ENCODE measurements around the gene TMEM39A. TPM values are rescaled to one million over a fixed set of nuclear protein-coding genes. Genes with fewer than 3 reads are reported as not detected.

TMEM39A gene
- total RNA-seq (10 to 100 TPM; 65.8 to 70.6 TPM), total RNA-seq (38.1 to 40.0 reads per million in 2 donors)

- H3K4me3 Mint-ChIP-seq = peak within 1 kb of the TSS; percentile 94
- H3K4me1 Mint-ChIP-seq = peaks cover 25% of the 10 kb centered on the region
- ATAC-seq = peak; percentile 87
Observed at GRCh38 chr3:119463171-119464169, at the start of gene TMEM39A. Gene TMEM39A (minus strand): TSS chr3:119463615. CDS start chr3:119462074, 1,541 bp downstream.

GRCh38 chr3:119510690-119511089 lies 47.3 kb upstream of the TMEM39A start:
- Mint-ChIP-seq H3K4me3 (no peak overlapping the region), H3K27ac (no peak overlapping the region)

More at GRCh38 chr3:119463171-119464169, at the start of gene TMEM39A:
- H3K36me3 Mint-ChIP-seq (ENCODE audit: low read depth) = no peaks in the 10 kb centered on the region
- DNase-seq = peak; percentile 97 to 98 (median 97)
- H3K27me3 Mint-ChIP-seq = no peaks in the 10 kb centered on the region
- no peaks in the 10 kb centered on the region for H3K9me3 ChIP-seq (ENCODE audit: control insufficient read depth, low read length, poor library complexity, severe bottlenecking)
- H3K27ac Mint-ChIP-seq = peak within 1 kb of the TSS; percentile 93

GRCh38 chr3:119508172-119508845 lies 44.9 kb upstream of the TMEM39A start:
- DNase-seq (no peak), ATAC-seq (no peak)
- Mint-ChIP-seq H3K4me1 (peaks cover 26% of the 10 kb centered on the region), H3K27ac (no peak overlapping the region), H3K36me3 (ENCODE audit: low read depth) (peaks cover 18% of the 10 kb centered on the region), H3K27me3 (no peaks in the 10 kb centered on the region), H3K4me3 (no peak overlapping the region)
- no peaks in the 10 kb centered on the region for H3K9me3 ChIP-seq (ENCODE audit: control insufficient read depth, low read length, poor library complexity, severe bottlenecking)

More at GRCh38 chr3:119510690-119511089, 47.3 kb upstream of the TMEM39A start:
- Mint-ChIP-seq H3K27me3 (no peaks in the 10 kb centered on the region), H3K4me1 (peaks cover 22% of the 10 kb centered on the region), H3K36me3 (ENCODE audit: low read depth) (peaks cover 14% of the 10 kb centered on the region)
- no peak for ATAC-seq
- no peaks in the 10 kb centered on the region for H3K9me3 ChIP-seq (ENCODE audit: control insufficient read depth, low read length, poor library complexity, severe bottlenecking)
- DNase-seq = no peak

GRCh38 chr3:119507404-119507803 lies 44.0 kb upstream of the TMEM39A start:
- peak overlapping the region; percentile 77 for H3K4me3 Mint-ChIP-seq
- H3K27me3 Mint-ChIP-seq = no peaks in the 10 kb centered on the region
- ATAC-seq (no peak), DNase-seq (no peak)
- peak overlapping the region; percentile 93 for H3K27ac Mint-ChIP-seq
- H3K4me1 Mint-ChIP-seq = peaks cover 26% of the 10 kb centered on the region
- no peaks in the 10 kb centered on the region for H3K9me3 ChIP-seq (ENCODE audit: control insufficient read depth, low read length, poor library complexity, severe bottlenecking)
- peaks cover 13% of the 10 kb centered on the region for H3K36me3 Mint-ChIP-seq (ENCODE audit: low read depth)

- no peaks in the 10 kb centered on the region for H3K9me3 ChIP-seq (ENCODE audit: control insufficient read depth, low read length, poor library complexity, severe bottlenecking)
- Mint-ChIP-seq H3K27ac (peak overlapping the region; percentile 93), H3K4me1 (peaks cover 26% of the 10 kb centered on the region), H3K36me3 (ENCODE audit: low read depth) (peaks cover 13% of the 10 kb centered on the region), H3K4me3 (peak overlapping the region; percentile 77), H3K27me3 (no peaks in the 10 kb centered on the region)
- ATAC-seq (no peak), DNase-seq (no peak)
Observed at GRCh38 chr3:119506631-119507030, 43.2 kb upstream of the TMEM39A start.

- ATAC-seq (no peak), DNase-seq (no peak)
- Mint-ChIP-seq H3K4me1 (peaks cover 18% of the 10 kb centered on the region), H3K36me3 (ENCODE audit: low read depth) (peaks cover 4% of the 10 kb centered on the region), H3K27me3 (no peaks in the 10 kb centered on the region), H3K27ac (peak overlapping the region; percentile 98), H3K4me3 (no peak overlapping the region)
- no peaks in the 10 kb centered on the region for H3K9me3 ChIP-seq (ENCODE audit: control insufficient read depth, low read length, poor library complexity, severe bottlenecking)
Observed at GRCh38 chr3:119500901-119501300, 37.5 kb upstream of the TMEM39A start.

GRCh38 chr3:119500265-119500664 lies 36.9 kb upstream of the TMEM39A start:
- peak overlapping the region; percentile 98 for H3K27ac Mint-ChIP-seq
- peaks cover 18% of the 10 kb centered on the region for H3K4me1 Mint-ChIP-seq
- ATAC-seq = no peak
- peak overlapping the region; percentile 63 for H3K4me3 Mint-ChIP-seq
- H3K27me3 Mint-ChIP-seq = no peaks in the 10 kb centered on the region
- H3K36me3 Mint-ChIP-seq (ENCODE audit: low read depth) = peaks cover 4% of the 10 kb centered on the region
- no peaks in the 10 kb centered on the region for H3K9me3 ChIP-seq (ENCODE audit: control insufficient read depth, low read length, poor library complexity, severe bottlenecking)
- no peak for DNase-seq

GRCh38 chr3:119498186-119499011 lies 35.0 kb upstream of the TMEM39A start, which contains the start of gene TIMMDC1:
Gene TIMMDC1 (plus strand): TSS chr3:119498547. CDS start chr3:119498734, 187 bp downstream.
- H3K9me3 ChIP-seq (ENCODE audit: control insufficient read depth, low read length, poor library complexity, severe bottlenecking) = no peaks in the 10 kb centered on the region
- H3K4me1 Mint-ChIP-seq = peaks cover 14% of the 10 kb centered on the region
- peak within 1 kb of the TSS; percentile 92 for H3K4me3 Mint-ChIP-seq
- ATAC-seq (peak; percentile 98), DNase-seq (peak; percentile 94 to 97 (median 95))
- H3K27me3 Mint-ChIP-seq = no peaks in the 10 kb centered on the region
- peak within 1 kb of the TSS; percentile 98 for H3K27ac Mint-ChIP-seq
- H3K36me3 Mint-ChIP-seq (ENCODE audit: low read depth) = no peaks in the 10 kb centered on the region

GRCh38 chr3:119497820-119498185 lies 34.4 kb upstream of the TMEM39A start:
- Mint-ChIP-seq H3K4me3 (peak overlapping the region; percentile 92), H3K27ac (peak overlapping the region; percentile 98), H3K27me3 (no peaks in the 10 kb centered on the region), H3K36me3 (ENCODE audit: low read depth) (no peaks in the 10 kb centered on the region), H3K4me1 (peaks cover 14% of the 10 kb centered on the region)
- DNase-seq (no peak), ATAC-seq (no peak)
- no peaks in the 10 kb centered on the region for H3K9me3 ChIP-seq (ENCODE audit: control insufficient read depth, low read length, poor library complexity, severe bottlenecking)

GRCh38 chr3:119494597-119494996 lies 31.2 kb upstream of the TMEM39A start:
- H3K27me3 Mint-ChIP-seq = no peaks in the 10 kb centered on the region
- peaks cover 5% of the 10 kb centered on the region for H3K4me1 Mint-ChIP-seq
- DNase-seq (no peak), ATAC-seq (no peak)
- no peak overlapping the region for H3K27ac Mint-ChIP-seq
- H3K36me3 Mint-ChIP-seq (ENCODE audit: low read depth) = no peaks in the 10 kb centered on the region
- no peaks in the 10 kb centered on the region for H3K9me3 ChIP-seq (ENCODE audit: control insufficient read depth, low read length, poor library complexity, severe bottlenecking)
- H3K4me3 Mint-ChIP-seq = no peak overlapping the region

GRCh38 chr3:119492810-119493209 lies 29.4 kb upstream of the TMEM39A start:
- H3K27me3 Mint-ChIP-seq = no peaks in the 10 kb centered on the region
- no peak overlapping the region for H3K27ac Mint-ChIP-seq
- H3K36me3 Mint-ChIP-seq (ENCODE audit: low read depth) = no peaks in the 10 kb centered on the region
- no peak for ATAC-seq
- H3K4me1 Mint-ChIP-seq = peaks cover 2% of the 10 kb centered on the region
- no peaks in the 10 kb centered on the region for H3K9me3 ChIP-seq (ENCODE audit: control insufficient read depth, low read length, poor library complexity, severe bottlenecking)
- no peak for DNase-seq
- H3K4me3 Mint-ChIP-seq = no peak overlapping the region

- DNase-seq = no peak
- Mint-ChIP-seq H3K27me3 (no peaks in the 10 kb centered on the region), H3K4me3 (no peak overlapping the region), H3K27ac (no peak overlapping the region), H3K36me3 (ENCODE audit: low read depth) (no peaks in the 10 kb centered on the region), H3K4me1 (no peaks in the 10 kb centered on the region)
- no peaks in the 10 kb centered on the region for H3K9me3 ChIP-seq (ENCODE audit: control insufficient read depth, low read length, poor library complexity, severe bottlenecking)
- ATAC-seq = no peak
Observed at GRCh38 chr3:119492128-119492527, 28.7 kb upstream of the TMEM39A start.
